T1000 (cell line): ENCODE measurements around the gene MMP17.
A peak's percentile ranks its signal among the peaks of the same experiment; 100 is the strongest.
"Not testable (repeated sequence)": the region's sequence is repeated elsewhere in the genome, so short reads cannot be mapped to it uniquely, and the experiment has no call there.

Experiments used
- DNase-seq: peaks from one replicate; lab custom pipeline; 2025; ENCODE audit warnings: mixed read lengths; lab: John Stamatoyannopoulos, UW

The MMP17 gene

GRCh38 chr12:131865180-131865875, 37.1 kb downstream of the MMP17 start:
- DNase-seq: peak; percentile 34

- no peak for DNase-seq
Measured at GRCh38 chr12:131867471-131867870, 39.3 kb downstream of the MMP17 start.

GRCh38 chr12:131867891-131868675, 39.9 kb downstream of the MMP17 start:
- DNase-seq: no peak

- peak; percentile 27 for DNase-seq
Measured at GRCh38 chr12:131869871-131870418, 41.8 kb downstream of the MMP17 start.

GRCh38 chr12:131871677-131872076, 43.5 kb downstream of the MMP17 start:
- DNase-seq: no peak

GRCh38 chr12:131872154-131873051, 44.2 kb downstream of the MMP17 start:
- peak; percentile 73 for DNase-seq

- no peak for DNase-seq
Measured at GRCh38 chr12:131873293-131873692, 45.1 kb downstream of the MMP17 start.

- DNase-seq: not testable (repeated sequence)
Measured at GRCh38 chr12:131874972-131875371, 46.8 kb downstream of the MMP17 start.

GRCh38 chr12:131877216-131877615, 49.0 kb downstream of the MMP17 start:
- DNase-seq: peak; percentile 9

- not testable (repeated sequence) for DNase-seq
Measured at GRCh38 chr12:131878436-131878835, 50.2 kb downstream of the MMP17 start.

- no peak for DNase-seq
Measured at GRCh38 chr12:131882804-131883520, 54.8 kb downstream of the MMP17 start.

- no peak for DNase-seq
Measured at GRCh38 chr12:131883521-131883900, 55.3 kb downstream of the MMP17 start.

- DNase-seq: not testable (repeated sequence)
Measured at GRCh38 chr12:131885076-131885475, 56.9 kb downstream of the MMP17 start.

- no peak for DNase-seq
Measured at GRCh38 chr12:131885543-131886057, 57.4 kb downstream of the MMP17 start.

GRCh38 chr12:131891722-131892121, 63.5 kb downstream of the MMP17 start:
- DNase-seq: not testable (repeated sequence)

- no peak for DNase-seq
Measured at GRCh38 chr12:131892711-131893604, 64.8 kb downstream of the MMP17 start.

- DNase-seq: no peak
Measured at GRCh38 chr12:131893605-131894312, 65.6 kb downstream of the MMP17 start.

- peak; percentile 80 for DNase-seq
Measured at GRCh38 chr12:131894313-131894860, 66.2 kb downstream of the MMP17 start, which contains the start of gene ULK1. ULK1 (plus strand) TSS chr12:131894622; CDS start chr12:131895002, 380 bp downstream.
